Sigmoid colon (tissue), 4 donors: ENCODE data around the gene NRF1.

Source experiments
- CTCF ChIP-seq, 4 experiments: fragments of 450-650 bp in 3 of 4; fragments of 200-600 bp in 1 of 4; IDR thresholded peaks; one replicate each; pipeline ENCODE4 v1.5.1; 2016 to 2019; ENCODE audit warnings: antibody characterized with exemption in 4 of 4, mild to moderate bottlenecking in 3 of 4, moderate library complexity in 2 of 4
- EP300 ChIP-seq, 4 donors: sonication (generic); formaldehyde crosslinking; IDR thresholded peaks; one replicate each; pipeline ENCODE4 v1.6.1; 2017; ENCODE audit warnings: antibody characterized with exemption in 4 of 4
- POLR2A ChIP-seq, 2 donors: fragments of 450-650 bp; IDR thresholded peaks; one replicate each; pipeline ENCODE4 v1.6.1; 2016; ENCODE audit warnings: antibody characterized with exemption in 2 of 2, mild to moderate bottlenecking in 2 of 2, moderate library complexity in 2 of 2
- POLR2AphosphoS5 ChIP-seq, 4 donors: sonication (generic); formaldehyde crosslinking; IDR thresholded peaks; one replicate each; pipeline ENCODE4 v1.6.1; 2017; ENCODE audit warnings: antibody characterized with exemption in 4 of 4

GRCh38 chr7:129572205-129572604, 39.3 kb upstream of the NRF1 start:
- TF ChIP-seq CTCF (IDR thresholded peaks at IDR 0.05) = no peak
- TF ChIP-seq POLR2AphosphoS5 (IDR thresholded peaks at IDR 0.05) = no peak
- no peak for TF ChIP-seq POLR2A (IDR thresholded peaks at IDR 0.05)
- no peak for TF ChIP-seq EP300 (IDR thresholded peaks at IDR 0.05)
